HPDE6-E6E7 (cell line): Measurements from ENCODE around the gene CSRNP3.
"Not testable (repeated sequence)": the region's sequence is repeated elsewhere in the genome, so short reads cannot be mapped to it uniquely, and the experiment has no call there.

Experiments
- DNase-seq: peaks from one replicate; pipeline ENCODE4 v3.0.0; 2011; ENCODE audit warnings: missing footprints; ENCODE audit errors: extremely low spot score

The CSRNP3 gene

DNA sequence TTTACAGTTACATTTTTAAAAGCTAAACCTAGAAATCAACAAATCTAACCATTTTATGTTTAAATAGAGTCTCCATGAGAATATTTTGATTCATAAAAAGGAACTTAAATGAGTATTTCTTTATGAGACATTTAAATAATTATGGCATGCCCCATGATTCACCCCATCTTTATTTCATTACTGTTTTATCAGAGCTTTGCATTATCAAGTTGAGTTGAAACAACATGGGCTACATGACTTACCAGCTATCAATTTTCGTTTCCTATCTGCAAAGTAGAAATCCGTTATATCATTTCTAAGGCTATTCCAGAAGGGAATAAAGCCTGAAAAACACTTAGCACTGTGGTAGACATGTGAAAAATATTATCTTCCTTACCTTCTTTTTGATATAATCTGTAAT lies 163.1 kb downstream of the CSRNP3 start:
- DNase-seq: no peak

DNA sequence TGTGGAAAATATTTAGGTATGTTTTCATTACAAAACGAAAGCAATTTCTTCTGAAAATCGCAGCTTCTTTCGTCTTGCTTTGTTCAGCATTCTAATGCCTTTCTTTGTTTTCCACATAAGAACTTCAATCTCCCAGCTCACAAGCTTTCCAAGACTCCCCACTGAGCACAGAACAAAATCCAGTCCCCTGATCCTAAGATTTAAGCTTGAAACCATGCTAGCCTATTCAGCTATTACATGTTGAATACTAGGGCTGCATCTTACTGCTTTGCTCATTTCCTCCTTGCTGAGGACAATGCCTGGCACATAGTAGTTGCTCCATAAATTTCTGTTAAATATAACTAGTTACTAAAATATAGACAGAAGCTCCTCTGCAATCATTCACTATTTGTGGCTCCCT lies 163.9 kb downstream of the CSRNP3 start:
- no peak for DNase-seq

DNA sequence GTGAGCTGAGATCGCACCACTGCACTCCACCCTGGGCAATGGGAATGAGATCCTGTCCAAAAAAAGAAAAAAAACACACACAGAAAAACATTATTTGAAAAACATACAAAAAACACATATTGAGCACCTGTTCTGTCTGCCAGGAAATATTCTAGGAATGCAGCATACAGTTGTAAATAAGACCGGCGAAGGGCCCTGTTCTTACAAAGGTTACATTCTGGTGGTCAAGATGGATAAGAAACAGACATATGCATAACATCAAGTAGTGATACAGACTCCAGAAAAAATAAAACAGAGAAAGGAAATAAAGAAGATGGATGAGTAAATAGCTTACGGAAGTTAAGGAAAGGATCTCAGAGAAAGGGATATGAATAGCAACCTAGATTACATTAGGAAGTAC lies 164.8 kb downstream of the CSRNP3 start:
- DNase-seq: no peak

DNA sequence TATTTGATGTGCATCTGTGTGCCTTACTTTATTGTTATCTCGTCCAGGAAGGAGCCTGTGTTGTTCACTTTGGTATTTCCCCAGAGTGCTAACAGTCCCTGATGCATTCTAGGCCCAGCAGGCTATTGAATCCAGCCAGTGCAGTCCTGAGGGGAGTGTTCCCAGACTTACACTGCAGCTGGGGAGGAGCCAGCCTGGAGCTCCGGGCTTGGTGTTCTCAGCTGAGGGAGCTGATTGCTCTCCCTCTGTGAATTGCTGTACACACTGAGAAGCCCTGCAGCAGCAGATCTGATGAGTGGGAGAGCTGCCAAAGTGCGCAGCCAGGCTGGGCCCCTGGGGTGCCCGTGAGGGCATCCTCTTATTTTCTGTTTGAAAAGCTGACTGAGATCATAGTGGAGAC lies 165.4 kb downstream of the CSRNP3 start:
- DNase-seq: no peak

DNA sequence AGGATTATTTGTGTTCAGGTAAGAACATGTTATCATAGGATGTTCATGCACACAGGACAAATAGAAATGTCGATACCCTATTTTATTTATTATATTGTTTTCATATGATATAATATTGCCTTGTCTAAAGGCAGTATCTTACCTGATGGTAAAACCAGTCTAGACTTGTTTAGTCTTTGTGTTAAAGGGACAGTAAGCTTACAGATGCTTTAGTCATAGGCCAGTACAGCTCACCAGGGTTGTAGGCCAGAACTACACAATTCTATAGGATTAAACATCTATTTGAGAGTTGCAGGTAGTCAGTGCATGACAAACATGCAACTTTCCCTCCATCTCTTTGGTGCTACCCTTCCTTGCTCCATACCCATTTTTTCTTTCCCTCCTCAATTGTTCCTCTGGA lies 166.0 kb downstream of the CSRNP3 start:
- peak; percentile 35 for DNase-seq

DNA sequence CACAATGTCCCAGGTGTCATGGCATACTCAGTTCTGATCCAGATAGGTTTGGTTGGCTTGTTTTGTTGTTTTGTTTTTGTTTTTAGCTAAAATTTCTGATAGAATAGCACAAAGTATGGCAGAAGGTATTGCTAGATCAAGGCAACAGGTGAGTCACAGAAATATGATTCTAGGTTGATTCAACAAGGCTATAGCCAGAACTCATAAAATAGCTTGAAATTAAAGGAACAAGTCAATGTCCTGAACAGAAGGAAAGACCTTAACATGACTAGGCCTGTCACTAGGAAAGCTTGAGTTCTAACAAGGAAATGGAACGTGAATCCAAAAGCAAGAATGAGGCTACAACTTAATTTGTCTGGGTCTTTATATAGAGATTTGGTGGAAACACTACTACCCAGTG lies 167.5 kb downstream of the CSRNP3 start:
- no peak for DNase-seq

DNA sequence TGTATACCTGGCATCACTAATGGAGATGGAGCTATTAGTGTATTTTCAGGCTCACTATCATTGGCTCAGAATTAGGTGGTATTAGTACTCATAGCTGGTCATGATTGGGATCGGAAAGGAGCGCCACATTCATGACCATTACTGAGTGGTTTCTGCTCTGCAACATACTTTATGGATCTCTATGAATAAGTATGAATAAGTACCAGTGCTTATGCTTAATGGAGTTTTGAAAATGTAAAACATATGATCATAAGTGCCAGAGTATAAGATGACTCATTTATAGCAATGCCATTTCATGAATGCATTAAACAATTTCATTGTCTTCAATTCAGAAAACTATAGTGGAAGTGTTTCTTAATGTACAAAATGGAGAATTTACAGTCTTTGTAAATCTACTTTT lies 167.9 kb downstream of the CSRNP3 start:
- no peak for DNase-seq

DNA sequence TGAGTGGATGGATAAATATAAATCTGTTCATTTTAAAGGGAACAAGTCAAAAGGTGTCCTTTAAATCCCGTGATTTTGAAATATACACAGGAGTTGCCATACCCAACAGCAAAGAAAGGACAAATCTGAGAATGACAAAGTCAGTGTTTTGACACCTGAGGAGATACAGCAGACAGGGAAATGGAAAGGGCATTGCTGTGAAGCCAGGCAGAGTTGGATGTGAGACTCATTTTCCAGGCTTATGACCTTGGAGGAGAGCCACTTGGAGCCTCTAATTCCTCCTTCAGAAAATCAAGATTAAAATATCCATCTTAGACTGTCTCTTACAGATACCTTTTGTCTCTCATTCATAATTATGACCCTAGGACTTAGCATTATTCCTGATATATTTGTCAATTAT lies 170.0 kb downstream of the CSRNP3 start:
- DNase-seq: no peak

DNA sequence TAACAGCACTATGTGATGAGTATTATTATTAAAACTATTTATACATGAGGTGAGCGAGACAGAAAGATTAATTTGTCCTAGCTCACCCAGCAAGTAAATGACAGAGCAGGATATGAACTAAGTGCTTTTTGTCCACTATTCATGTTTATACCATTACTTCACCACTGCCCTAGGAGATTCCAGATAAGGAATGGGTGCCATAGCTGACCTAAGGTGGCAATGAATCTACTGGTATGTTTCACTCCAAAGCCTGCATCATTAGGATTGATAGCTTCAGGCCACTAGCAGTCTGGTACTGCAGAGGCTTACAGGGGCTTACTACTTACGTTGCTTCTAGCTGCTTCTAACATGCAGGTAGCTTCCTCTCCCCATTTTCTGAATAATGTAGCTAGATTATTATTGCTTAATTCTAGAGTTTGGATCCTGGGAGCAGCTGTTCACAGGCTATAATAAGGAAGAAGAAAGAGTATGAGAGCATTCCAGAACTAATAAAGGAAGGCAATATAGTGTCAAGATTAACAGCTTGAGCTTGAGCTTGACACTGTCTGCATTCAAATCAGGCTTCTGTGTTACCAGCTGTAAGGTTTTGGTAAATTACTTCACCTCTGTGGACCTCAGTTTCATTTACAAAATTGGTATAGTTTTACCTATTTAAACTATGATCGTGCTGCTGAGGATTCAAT lies 170.9 kb downstream of the CSRNP3 start:
- DNase-seq: no peak

DNA sequence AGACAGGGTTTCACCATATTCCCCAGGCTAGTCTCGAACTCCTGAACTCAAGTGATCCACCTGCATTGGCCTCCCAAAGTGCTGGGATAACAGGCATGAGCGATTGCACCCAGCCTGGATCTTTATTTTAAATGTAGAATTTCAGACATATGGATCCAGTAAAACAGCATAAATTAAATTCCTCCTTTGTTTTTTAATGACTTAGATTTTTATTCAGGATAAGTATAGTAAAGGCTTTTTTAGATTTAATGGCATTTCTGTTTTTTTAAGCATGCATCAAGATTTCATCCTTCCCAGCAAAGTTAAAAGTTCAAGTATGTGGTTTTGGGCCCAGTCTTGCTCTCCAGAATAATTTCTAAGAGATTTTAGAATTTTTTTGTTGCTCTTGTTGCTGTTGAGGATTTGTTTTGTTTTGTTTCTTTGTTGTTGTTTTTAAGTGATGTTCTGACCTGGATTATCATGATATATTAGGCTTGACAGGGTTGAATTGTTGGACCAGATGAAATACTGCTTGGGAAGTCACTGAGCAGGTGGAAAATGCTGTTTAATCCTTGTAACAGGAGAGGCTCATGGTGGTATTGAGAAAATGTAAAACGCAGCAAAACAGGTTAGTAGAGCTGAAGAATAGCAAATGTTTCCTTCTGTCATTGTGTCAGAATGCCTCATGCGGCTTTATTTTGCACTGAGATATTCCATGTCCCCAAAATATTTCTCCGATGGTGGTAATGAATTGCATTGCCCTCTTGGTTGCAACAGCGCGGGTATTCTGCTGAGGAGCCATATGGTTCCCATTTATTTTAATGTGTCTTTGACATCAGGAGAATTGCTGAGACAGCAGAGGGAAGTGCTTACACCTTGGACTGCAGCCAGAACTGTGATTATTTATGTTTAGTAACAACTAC lies 176.7 kb downstream of the CSRNP3 start:
- DNase-seq: no peak

DNA sequence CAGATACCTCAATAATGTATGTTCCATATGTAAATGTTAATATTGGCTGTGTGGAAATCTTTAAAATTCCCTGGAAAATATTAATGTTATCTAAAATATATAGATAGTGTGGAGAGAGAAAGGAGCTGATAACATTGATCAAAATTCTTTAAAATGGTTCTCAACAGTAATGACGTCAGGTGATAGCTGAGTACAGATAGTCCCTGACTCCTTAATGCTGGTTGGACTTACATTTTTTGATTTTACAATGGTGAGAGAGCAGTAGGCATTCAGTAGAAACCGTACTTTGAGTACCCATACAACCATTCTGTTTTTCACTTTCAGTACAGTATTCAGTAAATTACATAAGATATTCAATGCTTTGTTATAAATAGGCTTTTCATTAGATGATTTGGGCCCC lies 177.9 kb downstream of the CSRNP3 start:
- no peak for DNase-seq

DNA sequence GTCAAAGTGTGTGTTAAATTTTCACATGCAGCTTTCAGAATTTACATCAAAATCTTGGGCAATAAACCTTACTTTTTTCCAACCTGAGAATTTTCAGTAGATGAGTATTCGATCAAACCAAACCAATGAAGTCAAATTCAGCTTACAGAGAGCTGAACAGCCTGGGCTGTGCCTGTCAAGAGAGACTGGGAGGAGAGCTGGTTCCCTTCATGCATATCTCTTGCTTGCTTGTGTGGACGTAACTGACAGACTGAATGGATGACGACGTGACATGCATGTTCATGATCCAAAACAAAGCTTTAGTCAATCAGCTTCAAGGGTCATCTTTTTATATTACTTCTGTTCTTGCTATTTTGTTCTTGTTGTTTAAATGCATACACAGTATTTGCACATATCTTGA lies 179.3 kb downstream of the CSRNP3 start:
- no peak for DNase-seq

DNA sequence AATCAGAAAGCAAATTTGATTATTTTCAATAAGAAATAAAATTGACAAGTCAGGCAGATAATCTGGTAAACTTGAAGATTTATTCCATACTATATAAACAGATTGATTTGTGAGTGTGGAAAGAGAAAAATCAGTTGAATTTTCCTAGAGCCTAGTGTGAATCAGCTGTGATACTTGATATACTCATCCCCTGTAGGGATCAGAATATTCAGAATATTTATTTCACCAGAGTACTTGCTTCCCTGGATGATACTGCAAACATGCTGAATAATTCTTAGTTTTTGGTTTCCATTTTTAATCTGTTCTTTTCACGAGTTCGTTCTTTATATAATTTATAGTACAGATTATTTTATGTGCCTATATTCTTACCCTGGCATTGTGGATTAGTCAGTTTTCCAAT lies 181.7 kb downstream of the CSRNP3 start:
- DNase-seq: no peak

DNA sequence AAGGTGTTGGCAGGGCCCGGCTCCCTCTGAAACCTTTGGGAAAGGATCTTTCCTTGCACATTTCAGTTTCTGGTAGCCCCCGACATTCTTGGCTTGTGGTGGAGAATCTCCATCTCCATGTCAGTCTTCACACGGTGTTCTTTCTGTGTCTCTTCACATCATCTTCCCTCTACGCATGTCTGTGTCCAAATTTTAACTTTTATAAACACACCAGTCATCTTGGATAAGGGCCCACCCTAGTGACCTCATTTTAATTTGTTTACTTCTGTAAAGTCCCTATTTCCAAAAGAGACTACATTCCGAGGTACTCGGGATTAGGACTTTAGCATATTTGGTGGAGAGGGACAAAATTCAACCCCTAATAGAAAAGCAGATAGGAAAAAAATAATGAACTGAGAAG lies 186.2 kb downstream of the CSRNP3 start:
- no peak for DNase-seq

DNA sequence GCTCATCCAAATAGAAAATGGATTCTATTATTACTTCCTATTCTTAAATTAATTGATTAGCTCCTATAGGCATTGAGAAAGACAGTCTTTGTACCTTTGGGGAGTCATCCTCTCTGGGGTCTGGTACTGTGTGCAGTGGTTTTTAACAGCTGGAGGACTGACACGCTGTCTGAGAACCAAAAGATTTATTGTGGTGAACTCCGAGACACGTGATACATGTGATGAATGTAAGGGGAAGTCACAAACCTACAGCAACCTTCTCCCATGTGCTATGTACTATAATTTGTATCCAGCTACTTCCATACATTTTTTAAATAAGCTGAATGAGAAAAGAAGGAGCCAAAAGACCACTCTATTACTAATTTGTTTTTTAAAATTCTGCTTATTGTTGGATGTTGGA lies 190.9 kb downstream of the CSRNP3 start:
- no peak for DNase-seq

DNA sequence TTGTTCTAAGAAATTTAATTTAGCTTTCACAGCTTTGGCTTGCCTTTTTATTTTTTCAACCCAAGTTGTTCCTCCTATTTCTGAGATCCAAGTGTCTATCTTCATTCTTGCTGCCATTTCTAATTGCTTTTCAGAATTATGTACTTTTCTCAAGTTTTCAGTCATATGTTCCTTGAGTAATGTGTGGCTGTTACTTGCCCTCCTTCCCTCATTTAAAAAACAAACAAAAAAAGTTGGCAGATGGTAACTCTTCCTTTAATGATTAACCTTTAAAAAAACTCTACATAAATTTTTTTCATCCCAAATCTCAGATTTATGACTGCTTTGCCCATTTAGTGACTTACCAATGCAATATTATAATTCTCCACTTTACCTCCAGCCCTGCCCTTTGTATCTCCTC lies 193.2 kb downstream of the CSRNP3 start:
- no peak for DNase-seq

DNA sequence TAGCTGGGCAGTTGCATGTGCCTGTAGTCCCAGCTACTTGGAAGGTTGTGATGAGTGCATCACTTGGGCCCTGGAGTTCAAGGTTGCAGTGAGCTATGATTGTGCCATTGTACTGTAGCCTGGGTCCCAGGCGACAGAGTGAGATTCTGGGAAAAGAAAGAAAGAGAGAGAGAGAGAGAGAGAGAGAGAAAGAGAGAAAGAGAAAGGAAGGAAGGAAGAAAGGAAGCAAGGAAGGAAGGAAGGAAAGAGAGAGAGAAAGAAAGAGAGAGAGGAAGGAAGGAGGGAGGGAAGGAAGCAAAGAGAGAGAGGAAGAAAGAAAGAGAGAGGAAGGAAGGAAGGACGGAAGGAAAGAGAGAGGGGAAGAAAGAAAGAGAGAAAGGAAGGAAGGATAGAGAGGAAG lies 196.1 kb downstream of the CSRNP3 start:
- DNase-seq: no peak

DNA sequence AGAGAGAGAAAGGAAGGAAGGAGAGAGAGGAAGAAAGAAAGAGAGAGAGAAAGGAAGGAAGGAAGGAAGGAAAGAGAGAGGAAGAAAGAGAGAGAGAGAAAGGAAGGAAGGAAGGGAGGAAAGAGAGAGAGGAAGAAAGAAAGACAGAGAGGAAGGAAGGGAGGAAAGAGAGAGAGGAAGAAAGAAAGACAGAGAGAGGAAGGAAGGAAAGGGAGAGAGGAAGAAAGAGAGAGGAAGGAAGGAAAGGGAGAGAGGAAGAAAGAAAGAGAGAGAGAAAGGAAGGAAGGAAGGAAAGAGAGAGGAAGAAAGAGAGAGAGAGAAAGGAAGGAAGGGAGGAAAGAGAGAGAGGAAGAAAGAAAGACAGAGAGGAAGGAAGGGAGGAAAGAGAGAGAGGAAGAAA lies 196.6 kb downstream of the CSRNP3 start:
- DNase-seq: not testable (repeated sequence)

DNA sequence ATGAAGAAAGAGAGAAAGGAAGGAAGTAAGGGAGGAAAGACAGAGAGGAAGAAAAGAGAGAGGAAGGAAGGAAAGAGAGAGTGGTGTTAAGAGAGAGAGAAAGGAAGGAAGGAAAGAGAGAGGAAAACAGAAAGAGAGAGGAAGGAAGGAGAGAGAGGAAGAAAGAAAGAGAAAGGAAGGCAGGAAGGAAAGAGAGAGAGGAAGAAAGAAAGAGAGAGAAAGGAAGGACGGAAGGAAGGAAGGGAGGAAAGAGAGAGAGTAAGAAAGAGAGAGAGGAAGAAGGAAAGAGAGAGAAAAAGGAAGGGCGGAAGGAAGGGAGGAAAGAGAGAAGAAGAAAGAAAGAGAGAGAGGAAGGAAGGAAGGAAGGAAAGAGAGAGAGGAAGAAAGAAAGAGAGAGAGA lies 197.1 kb downstream of the CSRNP3 start:
- no peak for DNase-seq

DNA sequence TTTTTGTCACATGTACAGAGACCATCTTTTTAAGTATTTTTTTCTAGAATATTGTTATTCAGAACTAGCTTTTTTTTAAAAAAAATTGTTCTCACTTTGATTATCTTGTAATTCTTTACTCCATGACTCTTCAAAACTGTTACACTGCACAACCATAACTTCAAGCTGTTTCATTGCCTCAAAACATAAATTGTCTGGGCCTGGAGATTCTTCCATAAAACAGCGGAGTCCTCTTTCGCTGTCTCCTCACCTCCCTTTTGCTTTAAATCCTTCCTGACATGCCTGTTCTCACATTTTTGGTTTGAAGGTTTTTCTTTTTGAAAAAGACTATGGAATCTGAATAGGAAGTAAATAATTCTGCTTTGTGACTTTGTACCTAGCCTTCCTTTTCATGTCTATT lies 197.9 kb downstream of the CSRNP3 start:
- DNase-seq: no peak

DNA sequence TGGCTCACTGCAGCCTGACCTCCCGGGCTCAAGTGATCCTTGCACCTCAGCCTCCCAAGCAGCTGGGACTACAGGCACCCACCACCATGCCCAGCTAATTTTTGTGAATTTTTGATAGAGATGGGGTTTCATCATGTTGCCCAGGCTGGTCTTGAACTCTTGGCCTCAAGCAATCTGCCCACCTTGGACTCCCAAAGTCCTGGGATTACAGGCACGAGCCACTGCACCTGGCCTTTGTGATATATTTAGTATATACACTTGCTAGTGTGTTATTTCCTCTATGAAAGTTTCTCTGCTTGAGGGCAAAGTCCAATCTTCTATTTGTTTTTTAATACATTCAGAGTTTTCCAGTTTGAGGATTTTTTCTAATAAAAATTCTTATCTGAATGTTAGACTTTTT lies 205.3 kb downstream of the CSRNP3 start:
- no peak for DNase-seq

DNA sequence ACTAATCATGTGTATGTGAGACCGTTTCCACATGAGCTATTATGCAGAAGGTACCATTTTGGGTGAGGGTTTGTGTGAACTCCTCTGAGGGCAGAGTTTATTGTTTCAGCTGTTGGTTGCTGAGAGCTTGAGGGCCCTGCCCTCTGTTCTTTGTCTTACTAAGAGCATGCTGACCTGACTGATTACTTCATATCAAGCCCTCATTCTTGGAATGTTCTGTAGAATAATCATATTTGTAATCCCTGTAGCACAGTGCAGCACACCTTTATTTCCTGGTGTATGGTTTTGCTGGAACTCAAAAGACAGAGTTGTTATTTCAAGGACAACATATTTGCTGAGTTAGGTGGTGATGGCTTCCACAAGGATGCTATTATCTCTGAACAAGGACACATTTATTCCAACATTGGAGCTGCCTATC lies 206.1 kb downstream of the CSRNP3 start:
- peak; percentile 17 for DNase-seq

DNA sequence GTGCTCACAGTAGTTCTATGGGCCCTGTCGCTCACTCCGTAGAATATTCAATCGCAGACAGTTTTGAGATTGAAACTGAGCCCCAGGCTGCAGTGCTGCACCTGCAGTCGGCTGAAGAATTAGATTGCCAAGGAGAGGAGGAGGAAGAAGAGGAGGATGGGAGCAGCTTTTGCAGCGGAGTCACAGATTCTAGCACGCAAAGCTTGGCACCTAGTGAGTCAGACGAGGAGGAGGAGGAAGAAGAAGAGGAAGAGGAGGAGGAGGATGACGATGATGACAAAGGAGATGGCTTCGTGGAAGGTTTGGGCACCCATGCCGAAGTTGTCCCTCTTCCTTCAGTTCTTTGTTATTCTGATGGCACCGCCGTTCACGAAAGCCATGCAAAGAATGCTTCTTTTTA lies 209.4 kb downstream of the CSRNP3 start:
- no peak for DNase-seq
